GM12801 (cell line): ENCODE data around the gene ANKLE2.

Experiments used
- CTCF ChIP-seq: IDR thresholded peaks from one replicate; pipeline ENCODE4 v1.5.1; 2011; ENCODE audit warnings: control low read depth; ENCODE audit not compliant: insufficient read length; ENCODE audit errors: extremely low read depth

ANKLE2 gene

GRCh38 chr12:132774646-132775275, 13.1 kb upstream of the ANKLE2 start:
- no peak for TF ChIP-seq CTCF

GRCh38 chr12:132774159-132774558, 12.5 kb upstream of the ANKLE2 start:
- TF ChIP-seq CTCF = no peak

- TF ChIP-seq CTCF = no peak
Measured at GRCh38 chr12:132773077-132773955, 11.7 kb upstream of the ANKLE2 start.

- TF ChIP-seq CTCF = no peak
Measured at GRCh38 chr12:132772606-132773005, 11.0 kb upstream of the ANKLE2 start.

GRCh38 chr12:132771126-132771838, 9.7 kb upstream of the ANKLE2 start:
- TF ChIP-seq CTCF = no peak

GRCh38 chr12:132766380-132767085, 4.9 kb upstream of the ANKLE2 start:
- no peak for TF ChIP-seq CTCF

- no peak for TF ChIP-seq CTCF
Measured at GRCh38 chr12:132765361-132765760, 3.7 kb upstream of the ANKLE2 start.
